MM.1S (cell line): ENCODE measurements around the gene UBE2D2.

Experiments used
- CTCF ChIP-seq: fragments of 300-600 bp; sonication (generic); IDR thresholded peaks from 2 replicates; pipeline ENCODE4 v1.5.1; 2016; ENCODE audit warnings: antibody characterized with exemption, low read length, mixed read lengths
- EZH2phosphoT487 ChIP-seq: fragments of 300-600 bp; sonication (generic); IDR thresholded peaks from 2 replicates; pipeline ENCODE4 v1.6.1; 2018; ENCODE audit warnings: antibody characterized with exemption, low read length

DNA sequence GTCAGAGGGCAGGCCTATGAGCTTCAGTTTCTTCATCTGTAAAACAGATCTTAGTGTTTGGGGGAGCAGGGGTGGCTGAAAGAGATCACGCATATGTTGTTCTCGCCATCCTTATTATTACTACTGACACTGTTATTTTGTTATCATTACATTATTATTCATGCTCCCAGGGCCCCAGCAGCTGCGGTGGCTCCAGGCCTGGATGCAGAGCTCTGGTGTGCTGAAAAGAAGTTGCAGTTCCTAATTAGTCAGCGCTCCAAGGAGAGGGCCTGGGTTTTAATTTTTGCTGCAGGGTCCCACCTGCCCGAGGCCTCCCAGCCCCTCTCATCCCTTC is 106.6 kb downstream of the UBE2D2 start:
- TF ChIP-seq CTCF = no peak
- no peak for TF ChIP-seq EZH2phosphoT487
